Astrocyte (in vitro differentiated cells and primary cell): ENCODE data around the gene MTRFR. TPM values are rescaled to one million over a fixed set of nuclear protein-coding genes. Genes with fewer than 3 reads are reported as not detected.

ENCODE experiments used
- DNase-seq: peaks from one replicate; pipeline ENCODE4 v3.0.0-alpha.2; 2010; ENCODE audit warnings: low read depth
- FAIRE-seq: peaks from 2 replicates; lab custom pipeline; 2011; peaks lifted over from hg19 to GRCh38; lab: Jason Lieb, UNC
- H2AFZ ChIP-seq: 2 replicates; pipeline ENCODE4 v1.6.0; 2012; ENCODE audit warnings: low read depth, low read length, inconsistent platforms
- H3K27ac ChIP-seq: 2 replicates; pipeline ENCODE4 v1.5.1; 2011; ENCODE audit warnings: low read depth, low read length, inconsistent platforms
- H3K27me3 ChIP-seq: 2 replicates; pipeline ENCODE4 v1.6.0; 2011; ENCODE audit warnings: low read length, inconsistent platforms; ENCODE audit not compliant: insufficient read depth
- H3K36me3 ChIP-seq: 2 replicates; pipeline ENCODE4 v1.5.1; 2011; ENCODE audit warnings: low read length, inconsistent platforms; ENCODE audit not compliant: insufficient read depth
- H3K4me1 ChIP-seq: 2 replicates; pipeline ENCODE4 v1.5.1; 2011; ENCODE audit warnings: low read length, inconsistent platforms; ENCODE audit not compliant: insufficient read depth
- H3K4me2 ChIP-seq: 2 replicates; pipeline ENCODE4 v1.6.0; 2012; ENCODE audit warnings: low read length, inconsistent platforms
- H3K4me3 ChIP-seq: 2 replicates; pipeline ENCODE4 v1.5.1; 2011; ENCODE audit warnings: low read depth, mild to moderate bottlenecking, low read length, inconsistent platforms; ENCODE audit not compliant: insufficient read depth
- H3K79me2 ChIP-seq: 2 replicates; pipeline ENCODE4 v1.6.0; 2012; ENCODE audit warnings: mild to moderate bottlenecking, low read length, inconsistent platforms; ENCODE audit not compliant: insufficient read depth
- H3K9ac ChIP-seq: 2 replicates; pipeline ENCODE4 v1.6.0; 2012; ENCODE audit warnings: mild to moderate bottlenecking, low read length, inconsistent platforms
- H3K9me3 ChIP-seq: 2 replicates; pipeline ENCODE4 v1.5.1; 2012; ENCODE audit warnings: low read depth, mild to moderate bottlenecking, low read length, inconsistent platforms; ENCODE audit not compliant: insufficient read depth
- H4K20me1 ChIP-seq: 2 replicates; pipeline ENCODE4 v1.6.0; 2012; ENCODE audit warnings: low read length, inconsistent platforms; ENCODE audit not compliant: insufficient read depth
- H3K27ac Mint-ChIP-seq: one replicate; pipeline ENCODE4 v1.8.0; 2021; ENCODE audit warnings: mild to moderate bottlenecking, mixed read lengths; ENCODE audit not compliant: unreplicated experiment
- H3K27me3 Mint-ChIP-seq: one replicate; pipeline ENCODE4 v1.8.0; 2021; ENCODE audit warnings: low read depth, mixed read lengths; ENCODE audit not compliant: unreplicated experiment
- H3K36me3 Mint-ChIP-seq: one replicate; pipeline ENCODE4 v1.8.0; 2021; ENCODE audit warnings: low read depth, mixed read lengths; ENCODE audit not compliant: unreplicated experiment
- H3K4me1 Mint-ChIP-seq: one replicate; pipeline ENCODE4 v1.8.0; 2021; ENCODE audit warnings: low read depth, mixed read lengths; ENCODE audit not compliant: unreplicated experiment
- H3K4me3 Mint-ChIP-seq: one replicate; pipeline ENCODE4 v1.8.0; 2021; ENCODE audit warnings: mild to moderate bottlenecking, moderate library complexity, mixed read lengths; ENCODE audit not compliant: unreplicated experiment
- H3K9me3 Mint-ChIP-seq: one replicate; pipeline ENCODE4 v1.8.0; 2021; ENCODE audit warnings: mild to moderate bottlenecking, mixed read lengths; ENCODE audit not compliant: unreplicated experiment
- EZH2 ChIP-seq: IDR thresholded peaks from 2 replicates; pipeline ENCODE4 v1.6.1; 2012; ENCODE audit warnings: mild to moderate bottlenecking, low read length, inconsistent platforms; ENCODE audit not compliant: insufficient read depth
- total RNA-seq: library from RNA; stranded (reverse); gene quantifications from 2 replicates; pipeline ENCODE4 v1.2.1, GENCODE V29; 2021
- TF ChIP-seq, protein P1 (sequence below): IDR thresholded peaks from 2 replicates; pipeline ENCODE4 v1.5.1; 2011; ENCODE audit warnings: low read depth, mild to moderate bottlenecking, inconsistent platforms, low read length, moderate library complexity; ENCODE audit not compliant: insufficient read depth

Gene MTRFR
- total RNA-seq, 1 donor from 2014 or later, result 12.4 TPM

DNA sequence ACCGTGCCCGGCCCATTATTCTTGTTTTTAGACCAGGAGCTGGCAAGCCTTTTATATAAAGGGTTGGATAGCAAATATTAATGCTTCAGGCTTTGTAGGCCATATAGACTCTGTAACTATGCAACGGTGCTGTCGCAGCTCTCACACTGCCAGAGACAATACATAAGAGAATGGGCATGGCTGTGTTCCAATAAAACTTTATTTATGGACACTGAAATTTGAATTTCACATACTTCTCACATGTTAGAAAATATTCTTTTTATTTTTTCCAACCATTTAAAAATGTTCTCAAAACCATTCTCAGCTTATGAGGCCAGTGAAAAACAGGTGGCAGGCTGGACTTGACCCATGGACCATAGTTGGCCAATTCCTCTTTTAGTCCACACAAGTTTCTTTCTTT, 51.4 kb downstream of the MTRFR start:
- Histone ChIP-seq H3K79me2 (no peaks in the 10 kb centered on the region), H2AFZ (no peak overlapping the region), H3K4me3 (no peak overlapping the region), H3K9me3 (no peaks in the 10 kb centered on the region), H3K9ac (no peak overlapping the region), H3K27ac (no peak overlapping the region), H4K20me1 (no peaks in the 10 kb centered on the region), H3K27me3 (no peaks in the 10 kb centered on the region), H3K4me2 (no peak overlapping the region), H3K4me1 (no peaks in the 10 kb centered on the region), H3K36me3 (peaks cover 5% of the 10 kb centered on the region)
- peaks cover 5% of the 10 kb centered on the region for H3K36me3 Mint-ChIP-seq
- FAIRE-seq (no peak), DNase-seq (no peak)
- H3K27ac Mint-ChIP-seq, result no peak overlapping the region
- H3K9me3 Mint-ChIP-seq, result no peaks in the 10 kb centered on the region
- H3K4me3 Mint-ChIP-seq, result no peak overlapping the region
- H3K27me3 Mint-ChIP-seq, result no peaks in the 10 kb centered on the region
- no peaks in the 10 kb centered on the region for H3K4me1 Mint-ChIP-seq
- TF ChIP-seq EZH2, result no peak
- TF ChIP-seq, protein P1, sequence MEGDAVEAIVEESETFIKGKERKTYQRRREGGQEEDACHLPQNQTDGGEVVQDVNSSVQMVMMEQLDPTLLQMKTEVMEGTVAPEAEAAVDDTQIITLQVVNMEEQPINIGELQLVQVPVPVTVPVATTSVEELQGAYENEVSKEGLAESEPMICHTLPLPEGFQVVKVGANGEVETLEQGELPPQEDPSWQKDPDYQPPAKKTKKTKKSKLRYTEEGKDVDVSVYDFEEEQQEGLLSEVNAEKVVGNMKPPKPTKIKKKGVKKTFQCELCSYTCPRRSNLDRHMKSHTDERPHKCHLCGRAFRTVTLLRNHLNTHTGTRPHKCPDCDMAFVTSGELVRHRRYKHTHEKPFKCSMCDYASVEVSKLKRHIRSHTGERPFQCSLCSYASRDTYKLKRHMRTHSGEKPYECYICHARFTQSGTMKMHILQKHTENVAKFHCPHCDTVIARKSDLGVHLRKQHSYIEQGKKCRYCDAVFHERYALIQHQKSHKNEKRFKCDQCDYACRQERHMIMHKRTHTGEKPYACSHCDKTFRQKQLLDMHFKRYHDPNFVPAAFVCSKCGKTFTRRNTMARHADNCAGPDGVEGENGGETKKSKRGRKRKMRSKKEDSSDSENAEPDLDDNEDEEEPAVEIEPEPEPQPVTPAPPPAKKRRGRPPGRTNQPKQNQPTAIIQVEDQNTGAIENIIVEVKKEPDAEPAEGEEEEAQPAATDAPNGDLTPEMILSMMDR, result no peak

DNA sequence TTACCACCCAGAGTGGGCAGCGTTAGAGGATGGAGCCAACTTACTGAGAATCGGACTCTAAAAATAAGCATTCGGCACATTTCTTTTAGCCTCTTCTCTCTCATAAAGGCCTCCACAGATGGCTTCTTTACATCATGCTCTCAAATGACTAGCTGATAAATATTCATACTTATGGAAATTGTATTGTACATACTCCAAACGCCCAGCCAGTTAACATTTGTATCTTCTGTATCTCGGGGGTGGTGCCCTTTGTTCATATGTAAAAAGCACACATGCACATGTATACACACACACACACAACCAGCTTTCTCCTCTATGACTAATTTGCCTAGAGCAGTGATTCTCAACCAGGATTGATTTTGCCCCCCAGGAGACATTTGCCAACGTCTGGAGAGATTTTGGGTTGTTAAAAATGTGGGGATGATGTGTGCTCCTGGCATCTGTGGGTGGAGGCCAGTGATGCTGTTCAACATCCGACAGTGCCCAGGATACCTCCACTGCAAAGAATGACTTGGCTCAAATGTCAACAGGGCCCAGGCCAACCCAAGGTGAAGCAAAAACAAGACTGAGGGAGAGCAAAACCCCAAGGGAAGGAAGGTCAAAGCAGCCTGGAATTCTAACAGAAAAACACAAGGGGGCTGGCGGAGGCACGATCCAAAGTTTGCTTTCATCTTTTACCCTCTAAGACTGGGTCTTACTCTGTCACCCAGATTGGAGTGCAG, 53.6 kb downstream of the MTRFR start:
- Mint-ChIP-seq H3K9me3 (no peaks in the 10 kb centered on the region), H3K4me1 (no peaks in the 10 kb centered on the region), H3K27ac (no peak overlapping the region), H3K4me3 (no peak overlapping the region), H3K27me3 (no peaks in the 10 kb centered on the region), H3K36me3 (peaks cover 5% of the 10 kb centered on the region)
- FAIRE-seq, result no peak
- DNase-seq, result no peak
- H2AFZ ChIP-seq, result no peak overlapping the region
- H3K27ac ChIP-seq, result no peak overlapping the region
- no peak for TF ChIP-seq EZH2
- TF ChIP-seq, protein P1, result no peak
- H3K27me3 ChIP-seq, result no peaks in the 10 kb centered on the region
- no peak overlapping the region for H3K4me2 ChIP-seq
- no peak overlapping the region for H3K4me3 ChIP-seq
- no peak overlapping the region for H3K9ac ChIP-seq
- peaks cover 8% of the 10 kb centered on the region for H3K36me3 ChIP-seq
- peaks cover under 1% of the 10 kb centered on the region for H4K20me1 ChIP-seq
- H3K4me1 ChIP-seq, result no peaks in the 10 kb centered on the region
- no peaks in the 10 kb centered on the region for H3K9me3 ChIP-seq
- H3K79me2 ChIP-seq, result no peaks in the 10 kb centered on the region

DNA sequence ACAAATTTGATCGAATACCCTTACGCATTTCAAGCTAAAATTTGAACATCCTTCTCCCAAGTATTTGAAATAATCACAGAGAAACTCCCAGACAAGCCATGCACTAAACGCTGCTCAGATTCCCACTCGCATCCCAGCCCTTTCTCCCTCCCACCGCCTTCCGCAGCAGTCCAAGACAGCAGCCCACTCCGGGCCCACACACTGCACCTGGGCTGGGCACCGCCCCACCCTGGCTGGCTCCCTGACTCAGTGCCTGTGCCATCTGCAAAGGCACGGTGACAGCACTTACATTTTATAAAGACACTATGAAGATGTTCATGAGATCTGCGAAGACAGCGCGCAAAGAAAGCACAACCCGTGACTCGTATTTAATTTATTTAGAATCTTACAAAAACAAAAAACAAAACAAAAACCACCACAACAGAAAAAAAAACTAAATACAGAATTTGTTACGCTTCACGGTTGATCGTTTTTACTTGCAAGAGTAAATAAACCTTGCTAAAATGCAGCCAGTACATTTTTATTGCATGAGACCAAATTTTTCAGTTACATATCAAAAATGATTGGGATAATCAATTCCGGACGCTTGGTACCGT, 55.6 kb downstream of the MTRFR start:
- FAIRE-seq, result no peak
- TF ChIP-seq EZH2, result no peak
- TF ChIP-seq, protein P1, result no peak
- Histone ChIP-seq H3K4me1 (no peaks in the 10 kb centered on the region), H3K79me2 (no peaks in the 10 kb centered on the region), H3K9me3 (no peaks in the 10 kb centered on the region), H3K4me2 (no peak overlapping the region), H3K36me3 (peaks cover 17% of the 10 kb centered on the region), H3K4me3 (no peak overlapping the region), H3K27me3 (no peaks in the 10 kb centered on the region), H3K27ac (no peak overlapping the region), H3K9ac (no peak overlapping the region), H4K20me1 (peaks cover 10% of the 10 kb centered on the region), H2AFZ (no peak overlapping the region)
- peak overlapping the region; percentile 69 for H3K4me3 Mint-ChIP-seq
- no peaks in the 10 kb centered on the region for H3K4me1 Mint-ChIP-seq
- no peak for DNase-seq
- H3K9me3 Mint-ChIP-seq, result no peaks in the 10 kb centered on the region
- no peak overlapping the region for H3K27ac Mint-ChIP-seq
- H3K27me3 Mint-ChIP-seq, result no peaks in the 10 kb centered on the region
- H3K36me3 Mint-ChIP-seq, result peaks cover 3% of the 10 kb centered on the region
